ENCODE measurements around the gene NRARP.

DNA sequence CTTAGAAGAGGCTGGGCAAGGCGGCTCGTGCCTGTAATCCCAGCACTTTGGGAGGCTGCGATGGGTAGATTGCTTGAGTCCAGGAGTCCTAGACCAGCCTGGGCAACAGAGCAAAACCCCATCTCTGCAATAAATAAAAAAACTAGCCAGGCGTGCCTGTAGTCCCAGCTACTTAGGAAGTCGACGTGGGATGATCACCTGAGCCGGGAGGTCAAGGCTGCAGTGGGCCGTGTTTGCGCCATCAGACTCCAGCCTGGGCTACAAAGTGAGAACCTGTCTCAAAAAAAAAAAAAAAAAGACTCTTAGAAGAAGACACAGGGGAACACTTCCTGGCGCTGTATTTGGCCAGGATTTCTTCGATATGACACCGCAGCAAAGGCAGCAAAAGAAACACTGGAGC, 23.7 kb upstream of the NRARP start:
- no peak for TF ChIP-seq POLR2A (IDR thresholded peaks at IDR 0.05; ENCODE audit: low read length)
- TF ChIP-seq GATA1 (IDR thresholded peaks at IDR 0.05; ENCODE audit: low read depth, low read length), result no peak
